ENCODE measurements around the gene RNASE1.
A peak's percentile ranks its signal among the peaks of the same experiment; 100 is the strongest.

DNA sequence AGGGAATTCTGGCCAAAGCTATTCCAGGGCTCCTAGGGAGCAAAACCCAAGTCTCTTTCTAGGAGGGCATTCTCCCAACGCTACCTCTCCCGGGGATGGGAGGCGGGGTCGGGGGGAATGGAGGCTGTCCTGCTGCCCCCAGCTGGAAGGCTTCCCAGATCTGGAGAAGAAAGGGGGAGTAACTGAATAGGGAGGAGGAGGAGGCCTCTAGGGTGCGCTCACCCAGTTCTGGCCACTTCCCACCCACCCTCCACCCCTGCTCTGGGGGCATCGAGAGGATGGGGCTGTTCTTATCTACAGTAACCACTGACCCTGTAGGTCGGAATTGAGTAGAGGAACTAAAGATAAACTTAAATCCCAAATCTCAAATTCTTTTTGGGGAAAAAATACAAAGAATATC is 579 bp upstream of the RNASE1 start:
- peak; percentile 18 to 37 (median 27); a peak in 2 of 6 replicates for TF ChIP-seq CTCF (IDR thresholded peaks at IDR 0.05 in 2 of 3, conservative IDR thresholded peaks at IDR 0.05 in 1 of 3; ENCODE audit: insufficient read depth in 2 of 3, low read depth in 1 of 3, low read length in 3 of 3)
- TF ChIP-seq RCOR1 (IDR thresholded peaks at IDR 0.05; ENCODE audit: borderline replicate concordance in 1 of 2, low read depth in 2 of 2, low read length in 2 of 2) = peak in 1 of 2 experiments; percentile 36; a peak in 1 of 4 replicates
- no peak for TF ChIP-seq ELF4 (CRISPR knock-in tag; IDR thresholded peaks at IDR 0.05)
- no peak for TF ChIP-seq ZBTB43 (CRISPR knock-in tag; IDR thresholded peaks at IDR 0.05)
- no peak for TF ChIP-seq BACH1 (tag; IDR thresholded peaks at IDR 0.05)
- TF ChIP-seq ZNF431 (CRISPR knock-in tag; IDR thresholded peaks at IDR 0.05) = no peak
- no peak for TF ChIP-seq TRIM24 (IDR thresholded peaks at IDR 0.05)
- no peak for TF ChIP-seq MAX (CRISPR knock-in tag; IDR thresholded peaks at IDR 0.05)
- TF ChIP-seq NFIC (IDR thresholded peaks at IDR 0.05) = no peak
- TF ChIP-seq ZNF79 (CRISPR knock-in tag; IDR thresholded peaks at IDR 0.05; ENCODE audit: low read depth) = no peak
- TF ChIP-seq ZNF274 (IDR thresholded peaks at IDR 0.05; ENCODE audit: borderline replicate concordance, low read depth, low read length) = no peak

Measured in K562 (cell line).